Left lung (tissue), 10 donors: ENCODE data around the gene RECQL5. TPM values are rescaled to one million over a fixed set of nuclear protein-coding genes. Genes with fewer than 3 reads are reported as not detected.
"Not testable (repeated sequence)": the region's sequence is repeated elsewhere in the genome, so short reads cannot be mapped to it uniquely, and the experiment has no call there.

Experiments
- ATAC-seq: fragments of 200-7000 bp; cut with Tn5 transposase; one replicate; pipeline ENCODE4 v1.9.1; 2020; ENCODE audit warnings: moderate library complexity
- DNase-seq, 4 donors: peaks; one replicate each; pipeline ENCODE4 v3.0.0-alpha.2; 2013 to 2020
- H3K27ac ChIP-seq, 2 donors: fragments of 200-600 bp; sonication (generic) in 1 of 2; one replicate each; pipeline versions ENCODE4 v1.5.0 to v1.8.0; 2020 to 2021
- H3K27me3 ChIP-seq, 2 donors: fragments of 200-600 bp; sonication (generic) in 1 of 2; one replicate each; pipeline versions ENCODE4 v1.5.0 to v1.8.0; 2020 to 2021
- H3K36me3 ChIP-seq, 2 donors: fragments of 200-600 bp; sonication (generic) in 1 of 2; one replicate each; pipeline versions ENCODE4 v1.5.0 to v1.8.0; 2020 to 2021
- H3K4me1 ChIP-seq, 2 donors: fragments of 200-600 bp; one replicate each; pipeline ENCODE4 v1.8.0; 2021
- H3K4me3 ChIP-seq, 2 donors: fragments of 200-600 bp; sonication (generic) in 1 of 2; one replicate each; pipeline versions ENCODE4 v1.5.0 to v1.8.0; 2020 to 2021; ENCODE audit warnings: mild to moderate bottlenecking in 1 of 2
- H3K9me3 ChIP-seq, 2 donors: fragments of 200-600 bp; sonication (generic) in 1 of 2; one replicate each; pipeline versions ENCODE4 v1.5.0 to v1.8.0; 2020 to 2021
- CTCF ChIP-seq, 2 donors: fragments of 200-600 bp; sonication (generic) in 1 of 2; IDR thresholded peaks; one replicate each; pipeline versions ENCODE4 v1.5.0 to v1.8.0; 2021; ENCODE audit warnings: antibody characterized with exemption in 2 of 2
- intact Hi-C, 2 donors: fragments of 100-400 bp; cut with DNase I; formaldehyde crosslinking; loops; one replicate each; pipeline versions ENCODE4 v1.11.2 to v1.14.2; 2022
- polyA plus RNA-seq, 6 donors: library from polyadenylated mRNA; unstranded; fragments of 120-200 nt; gene quantifications; one replicate each; pipeline ENCODE4 v1.2.1, GENCODE V29; 2013; ENCODE audit not compliant: insufficient read length in 6 of 6
- total RNA-seq, 2 donors: library from RNA; stranded (reverse); fragmentation: NEBNext Ultra II Directional; extraction: Animal tissue kit (Norgen Biotek cat#: 25700); gene quantifications; one replicate each; pipeline ENCODE4 v1.2.1, GENCODE V29; 2021
- donor health status: DM: no; HTN: yes; CAD: no.
- donor health status: DM: no; HTN: no; CAD: no.

The RECQL5 gene
- total and polyA plus RNA-seq, 8 donors, result 28.5 to 43.0 (median 34.5) TPM

DNA sequence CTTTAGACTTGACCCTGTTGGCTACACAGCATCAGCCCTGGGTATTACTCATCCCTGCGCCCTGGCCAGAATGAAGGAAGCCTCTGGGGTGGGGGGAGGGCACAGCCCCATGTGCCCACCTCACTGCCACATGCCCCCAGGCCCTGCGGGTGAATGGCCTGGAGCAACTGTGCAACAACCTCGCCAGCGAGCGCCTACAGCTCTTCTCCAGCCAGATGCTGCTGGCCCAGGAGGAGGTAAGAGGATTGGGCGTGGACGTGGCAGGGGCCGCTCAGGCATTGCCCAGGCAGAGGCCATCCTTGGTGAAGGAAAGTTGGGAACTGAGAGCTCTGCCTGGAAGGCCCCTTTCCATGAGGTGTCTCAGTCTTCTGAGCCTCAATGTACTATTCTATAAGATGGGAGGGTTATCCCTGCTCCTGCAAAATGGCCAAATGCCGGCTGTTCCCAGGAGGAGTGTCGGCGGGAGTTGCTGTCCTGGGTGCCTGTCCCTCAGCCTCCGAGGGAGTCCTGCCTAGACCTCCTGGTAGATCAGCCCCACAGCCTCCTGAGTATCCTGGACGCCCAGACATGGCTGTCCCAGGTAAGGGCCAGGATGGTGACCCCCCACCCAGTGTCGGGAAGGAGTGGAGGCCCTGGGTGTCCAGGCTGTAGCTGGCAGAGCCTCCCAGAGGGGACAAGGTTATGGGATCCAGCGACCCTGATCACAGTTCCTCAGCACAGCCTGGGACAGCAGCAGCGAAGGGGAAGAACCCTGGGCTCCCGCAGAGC lies 70.5 kb downstream of the RECQL5 start:
- DNase-seq (no peak), ATAC-seq (no peak)
- H3K4me3 ChIP-seq, result no peak overlapping the region
- TF ChIP-seq CTCF (IDR thresholded peaks at IDR 0.05), result no peak
- no peaks in the 10 kb centered on the region for H3K9me3 ChIP-seq
- no peaks in the 10 kb centered on the region for H3K4me1 ChIP-seq
- intact Hi-C loops, result no loop called here
- no peak overlapping the region for H3K27ac ChIP-seq
- no peaks in the 10 kb centered on the region for H3K36me3 ChIP-seq
- no peaks in the 10 kb centered on the region for H3K27me3 ChIP-seq

DNA sequence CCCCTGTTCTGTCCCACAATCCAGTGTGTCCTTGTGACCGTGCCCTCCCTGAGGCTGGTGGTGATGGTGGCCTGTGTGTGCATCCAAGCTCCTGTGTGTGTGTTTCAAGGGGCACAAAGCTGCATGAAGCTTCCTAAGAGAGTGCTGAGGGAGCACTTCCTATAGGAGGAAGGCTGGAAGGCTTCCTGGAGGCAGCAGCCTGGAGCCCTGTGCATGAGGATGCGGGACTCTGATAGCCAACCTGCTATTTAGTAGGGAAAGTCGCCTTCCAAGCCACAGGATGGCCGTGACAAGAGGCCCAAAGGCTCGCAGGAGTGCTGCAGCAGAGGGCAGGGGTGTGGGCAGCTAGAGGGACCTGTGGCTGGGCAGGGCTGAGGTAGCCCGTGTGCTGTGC lies 71.0 kb downstream of the RECQL5 start:
- TF ChIP-seq CTCF (IDR thresholded peaks at IDR 0.05), result no peak
- Histone ChIP-seq H3K4me1 (no peaks in the 10 kb centered on the region), H3K4me3 (no peak overlapping the region), H3K27ac (no peak overlapping the region), H3K27me3 (no peaks in the 10 kb centered on the region), H3K36me3 (no peaks in the 10 kb centered on the region), H3K9me3 (no peaks in the 10 kb centered on the region)
- intact Hi-C loops, result no loop called here
- DNase-seq, result no peak
- no peak for ATAC-seq

- TF ChIP-seq CTCF (IDR thresholded peaks at IDR 0.05), result no peak
- no peak for ATAC-seq
- Histone ChIP-seq H3K9me3 (no peaks in the 10 kb centered on the region), H3K36me3 (no peaks in the 10 kb centered on the region), H3K27ac (no peak overlapping the region), H3K4me1 (peaks cover 0 to 2% of the 10 kb centered on the region in 2 donors), H3K4me3 (no peak overlapping the region), H3K27me3 (no peaks in the 10 kb centered on the region)
- DNase-seq, result no peak
- intact Hi-C loops, result no loop called here
Observed at GRCh38 chr17:75595284-75595919, 71.6 kb downstream of the RECQL5 start.

DNA sequence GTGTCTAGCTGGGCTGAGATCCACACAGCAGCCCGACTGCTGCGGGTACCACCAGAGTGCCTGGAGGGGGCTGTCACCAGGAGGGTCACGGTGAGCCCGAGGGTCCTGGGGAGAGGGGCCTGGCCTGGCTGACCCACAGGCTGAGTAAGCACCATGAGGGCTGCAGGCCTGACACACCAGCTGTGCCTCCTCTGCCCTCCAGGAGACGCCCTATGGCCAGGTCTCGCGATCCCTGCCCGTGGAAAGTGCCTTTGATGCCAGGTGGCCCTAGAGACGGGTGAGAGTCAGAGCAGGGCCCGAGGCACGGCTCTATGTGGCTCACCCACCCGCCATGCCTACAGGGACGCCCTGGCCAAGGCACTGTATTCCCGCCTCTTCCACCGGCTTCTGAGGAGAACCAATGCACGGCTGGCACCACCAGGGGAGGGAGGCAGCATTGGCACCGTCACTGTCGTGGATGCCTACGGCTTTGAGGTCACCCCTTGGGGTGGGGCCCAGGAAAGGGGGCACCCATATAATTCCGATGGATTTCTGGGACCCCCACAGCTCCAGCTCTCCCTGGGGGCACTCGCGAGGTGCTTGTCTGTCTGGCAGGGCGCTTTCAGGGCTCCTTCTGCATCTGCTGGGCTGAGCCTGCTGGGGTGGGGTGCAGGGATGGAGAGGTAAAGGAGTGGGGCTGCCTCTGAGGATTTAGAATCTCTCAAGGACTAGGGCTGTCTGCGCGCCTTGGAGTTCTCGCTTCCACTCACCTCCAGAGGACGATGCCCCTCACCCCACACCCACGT lies 72.3 kb downstream of the RECQL5 start:
- H3K27ac ChIP-seq, result no peak overlapping the region
- ATAC-seq (no peak), DNase-seq (peak in 1 of 4 donors; percentile 65)
- no peaks in the 10 kb centered on the region for H3K27me3 ChIP-seq
- no peaks in the 10 kb centered on the region for H3K36me3 ChIP-seq
- intact Hi-C loops, result no loop called here
- H3K9me3 ChIP-seq, result no peaks in the 10 kb centered on the region
- peaks cover 0 to 9% of the 10 kb centered on the region in 2 donors for H3K4me1 ChIP-seq
- H3K4me3 ChIP-seq, result no peak overlapping the region
- TF ChIP-seq CTCF (IDR thresholded peaks at IDR 0.05), result no peak

- DNase-seq, H3K36me3 ChIP-seq, H3K4me3 ChIP-seq, intact Hi-C loops, H3K27ac ChIP-seq, ATAC-seq, H3K27me3 ChIP-seq, H3K9me3 ChIP-seq: not testable (repeated sequence)
- peaks cover 0 to 13% of the 10 kb centered on the region in 2 donors for H3K4me1 ChIP-seq
Observed at GRCh38 chr17:75593430-75593829, 73.5 kb downstream of the RECQL5 start.
